Sciatic nerve (tissue), 2 donors: ENCODE data around the gene DNAH14. TPM values are rescaled to one million over a fixed set of nuclear protein-coding genes. Genes with fewer than 3 reads are reported as not detected.
"Not testable (repeated sequence)": the region's sequence is repeated elsewhere in the genome, so short reads cannot be mapped to it uniquely, and the experiment has no call there.

ENCODE experiments used
- ATAC-seq: fragments of 200-7000 bp; cut with Tn5 transposase; one replicate; pipeline ENCODE4 v1.9.1; 2020; ENCODE audit warnings: mild to moderate bottlenecking, moderate library complexity
- DNase-seq: peaks from one replicate; pipeline ENCODE4 v3.0.0-alpha.2; 2020; ENCODE audit warnings: low spot score
- intact Hi-C: fragments of 100-400 bp; cut with DNase I; formaldehyde crosslinking; loops from one replicate; pipeline ENCODE4 v1.14.2; 2022
- total RNA-seq: library from RNA; stranded (reverse); fragmentation: NEBNext Ultra II Directional; extraction: Animal tissue kit (Norgen Biotek cat#: 25700); gene quantifications from one replicate; pipeline ENCODE4 v1.2.1, GENCODE V29; 2021
- donor health status: DM: no; HTN: no; CAD: no.
- donor health status: DM: no; HTN: no; CAD: no.

The DNAH14 gene
- total RNA-seq, 1 donor from 2014 or later, result 7.3 TPM

DNA sequence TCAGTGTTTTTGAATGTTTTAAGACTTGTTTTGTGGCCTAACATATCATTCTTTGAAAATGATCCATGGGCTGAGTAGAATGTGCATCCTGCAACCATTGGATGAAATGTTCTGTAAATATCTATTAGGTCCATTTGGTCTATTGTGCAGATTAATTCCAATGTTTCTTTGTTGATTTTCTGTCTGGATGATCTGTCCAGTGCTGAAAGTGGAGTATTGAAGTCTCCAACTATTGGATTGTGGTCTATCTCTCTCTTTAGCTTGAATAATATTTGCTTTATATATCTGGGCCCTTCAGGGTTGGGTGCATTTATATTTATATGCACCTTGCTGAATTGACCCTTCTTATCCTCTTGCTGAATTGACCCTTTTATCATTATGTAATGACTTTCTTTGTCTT is 181.5 kb downstream of the DNAH14 start:
- no peak for DNase-seq
- intact Hi-C loops, result no loop called here

DNA sequence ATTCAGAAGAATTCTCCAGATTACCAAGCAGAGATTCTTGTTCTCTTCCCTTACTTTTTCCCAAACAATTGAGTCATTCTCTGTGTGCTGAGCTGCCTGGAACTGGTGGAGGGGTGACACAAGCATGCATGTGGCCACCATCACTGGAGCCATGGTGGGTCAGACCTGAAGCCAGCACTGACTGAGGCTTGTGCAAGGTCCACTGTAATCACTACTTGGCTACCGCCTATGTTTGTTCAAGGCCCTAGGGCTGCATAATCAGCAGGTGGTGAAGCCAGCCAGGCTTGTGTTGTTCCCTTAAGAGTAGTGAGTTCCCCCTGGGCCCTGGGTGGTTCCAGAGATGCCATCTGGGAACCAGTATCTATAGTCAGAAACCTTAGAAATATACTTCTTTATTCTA is 183.8 kb downstream of the DNAH14 start:
- intact Hi-C loops, result no loop called here
- ATAC-seq (no peak), DNase-seq (no peak)

More for the DNA sequence above, 181.5 kb downstream of the DNAH14 start:
- ATAC-seq, result no peak

DNA sequence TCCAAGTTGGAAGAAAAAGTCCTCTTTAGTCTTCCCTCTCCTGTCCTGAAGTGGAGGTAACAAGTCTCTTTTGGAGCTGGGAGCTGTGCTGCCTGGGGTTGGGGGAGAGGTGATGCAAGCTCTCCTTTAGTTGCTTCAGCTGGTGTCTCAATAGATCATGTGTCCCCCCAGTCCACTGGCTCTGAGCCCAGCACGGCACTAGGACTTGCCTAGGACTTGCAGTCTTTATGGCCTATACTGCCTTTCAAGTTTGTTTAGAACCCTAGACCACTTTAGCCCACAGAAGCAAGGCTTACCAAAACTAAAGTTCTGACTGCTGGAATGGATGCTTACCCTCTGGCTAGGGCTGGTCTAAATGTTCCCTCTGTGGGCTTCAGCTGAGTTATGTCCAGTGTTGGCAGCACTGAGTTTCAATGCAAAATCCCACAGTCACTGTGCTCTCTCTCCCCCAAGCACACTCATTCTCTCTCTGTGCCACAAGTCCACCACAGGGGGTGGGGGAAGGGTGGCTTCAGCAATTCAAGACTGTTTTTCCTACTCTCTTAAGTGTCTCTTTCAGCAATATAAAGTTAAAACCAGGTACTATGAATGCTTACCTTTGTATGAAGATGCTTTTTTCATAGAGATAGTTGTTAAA is 185.0 kb downstream of the DNAH14 start:
- intact Hi-C loops, result no loop called here
- DNase-seq (no peak), ATAC-seq (no peak)

DNA sequence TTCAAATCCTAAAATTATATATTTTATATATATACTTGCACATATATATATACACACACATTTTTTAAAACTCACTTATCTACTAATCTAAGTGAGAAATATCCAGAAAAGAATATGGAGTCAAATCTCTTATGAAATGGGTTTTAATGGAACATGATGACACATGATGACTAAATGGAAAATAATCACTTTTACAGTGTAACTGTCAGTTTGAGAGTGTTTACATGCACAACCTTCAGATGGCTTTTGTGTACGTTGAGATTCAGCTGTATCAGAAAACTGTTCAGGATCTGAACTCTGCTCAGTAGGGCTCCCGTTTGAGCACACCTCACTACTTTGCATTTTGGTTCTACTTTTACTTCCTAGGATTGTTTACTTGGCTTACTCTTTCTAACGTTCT is 189.8 kb downstream of the DNAH14 start:
- DNase-seq, result no peak
- intact Hi-C loops, result no loop called here
- ATAC-seq, result no peak

DNA sequence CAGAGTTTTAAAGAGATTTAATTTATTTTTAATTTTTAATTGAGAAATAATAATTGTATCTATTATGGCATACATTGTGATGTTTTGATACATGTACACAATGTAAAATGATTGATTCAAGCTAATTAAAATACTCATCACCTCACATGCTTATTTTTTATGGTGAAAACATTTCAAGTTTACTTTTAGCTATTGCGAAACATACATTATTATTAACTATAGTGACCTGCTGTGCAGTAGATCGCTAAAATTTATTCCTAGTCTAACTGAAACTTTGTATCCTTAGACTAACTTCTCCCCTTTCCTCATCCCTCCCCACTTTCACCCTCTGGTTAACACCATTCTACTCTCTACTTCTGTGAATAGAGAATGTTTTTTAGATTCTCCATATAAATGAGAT is 191.6 kb downstream of the DNAH14 start:
- intact Hi-C loops, result no loop called here

DNA sequence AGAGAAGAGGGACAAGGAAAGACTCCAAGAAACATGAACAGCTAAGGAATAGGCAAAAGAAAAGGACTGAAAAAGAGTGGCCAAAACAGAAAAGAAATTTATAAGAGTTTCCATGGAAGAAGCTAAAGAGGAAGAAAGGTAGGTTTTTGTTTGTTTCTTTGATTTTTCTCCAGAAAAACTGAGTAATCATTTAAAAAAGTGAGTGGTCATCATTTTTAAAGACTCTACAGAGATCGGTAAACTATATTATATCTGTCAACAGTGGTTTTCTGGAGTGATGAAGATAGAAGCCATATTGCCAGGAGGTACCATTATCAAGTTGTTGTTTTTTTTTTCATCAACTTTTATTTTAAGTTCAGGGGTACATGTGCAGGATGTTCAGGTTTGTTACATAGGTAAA is 202.4 kb downstream of the DNAH14 start:
- no peak for DNase-seq
- ATAC-seq, result no peak
- intact Hi-C loops, result no loop called here

More for the DNA sequence above, 191.6 kb downstream of the DNAH14 start:
- DNase-seq (no peak), ATAC-seq (no peak)

DNA sequence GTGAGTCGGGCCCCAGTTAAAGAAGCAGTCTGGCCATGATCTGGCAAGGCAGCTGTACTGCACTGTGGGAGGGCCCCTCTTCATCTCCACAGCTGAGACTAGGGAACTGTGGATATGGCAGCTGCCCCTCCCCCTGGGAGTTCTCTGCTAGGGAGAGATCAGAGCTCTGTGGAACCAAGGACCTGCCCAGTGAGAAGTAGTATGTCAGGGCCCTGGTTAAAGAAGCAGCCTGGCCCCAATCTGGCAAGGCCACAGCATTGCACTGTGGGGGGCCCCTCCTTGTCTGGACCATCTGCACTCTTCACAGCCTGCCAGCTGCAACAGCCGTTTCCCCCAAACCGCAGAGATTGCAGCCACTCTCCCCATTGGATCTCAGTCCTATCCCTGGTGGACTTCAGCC is 208.5 kb downstream of the DNAH14 start:
- ATAC-seq, result no peak
- intact Hi-C loops, result no loop called here
- DNase-seq, result no peak

DNA sequence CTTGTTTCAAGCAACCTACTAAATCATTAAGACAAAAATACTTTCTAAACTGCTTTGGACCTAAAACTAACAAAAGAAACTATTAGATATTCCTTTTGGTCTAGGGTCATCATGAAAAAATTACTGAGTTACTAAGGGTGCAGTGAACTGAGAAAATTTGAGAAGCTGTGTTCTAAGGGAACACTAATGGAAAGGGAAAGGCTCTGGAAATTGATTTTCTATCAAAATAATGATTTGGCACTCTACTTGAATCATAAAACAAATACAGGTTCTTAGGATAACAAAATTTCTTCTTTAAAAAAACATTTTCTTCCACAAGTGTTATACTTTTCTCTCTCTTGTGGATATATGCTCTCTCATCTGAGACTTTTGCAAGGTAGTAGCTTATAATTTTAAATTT is 213.5 kb downstream of the DNAH14 start:
- intact Hi-C loops, result no loop called here
- ATAC-seq (no peak), DNase-seq (no peak)

DNA sequence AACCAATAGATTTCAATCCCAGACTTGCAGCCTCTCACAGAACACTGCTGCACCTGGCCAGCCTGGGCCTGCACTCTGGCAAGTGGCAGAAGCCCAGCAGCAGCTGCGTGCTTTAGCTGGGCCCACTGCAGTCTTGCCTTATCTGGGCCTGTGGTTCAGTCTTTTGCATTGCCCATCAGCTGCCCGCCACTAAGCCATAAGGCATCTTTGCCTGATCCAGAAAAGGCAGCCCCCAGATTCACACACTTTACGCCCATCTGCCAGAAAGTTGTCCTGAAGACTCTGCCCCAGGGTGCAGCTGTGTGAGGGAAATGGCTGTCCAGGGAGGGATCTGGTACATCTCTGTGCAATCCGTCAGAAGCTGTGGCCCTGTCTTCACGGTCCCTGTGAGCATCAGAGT is 217.0 kb downstream of the DNAH14 start:
- no peak for ATAC-seq
- intact Hi-C loops, result no loop called here
- no peak for DNase-seq

DNA sequence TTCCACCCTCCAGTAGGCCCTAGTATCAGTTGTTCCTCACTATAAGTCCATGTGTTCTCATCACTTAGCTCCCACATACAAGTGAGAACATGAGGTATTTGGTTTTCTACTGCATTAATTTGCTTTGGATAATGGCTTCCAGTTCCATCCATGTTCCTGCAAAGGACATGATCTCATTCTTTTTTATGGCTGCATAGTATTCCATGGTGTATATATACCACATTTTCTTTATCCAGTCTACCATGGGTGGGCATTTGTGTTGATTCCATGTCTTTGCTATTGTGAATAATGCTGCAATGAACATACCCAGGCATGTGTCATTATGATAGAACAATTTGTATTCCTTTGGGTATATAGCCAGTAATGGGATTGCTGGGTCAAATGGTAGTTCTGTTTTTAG is 218.3 kb downstream of the DNAH14 start:
- DNase-seq, ATAC-seq, intact Hi-C loops: not testable (repeated sequence)

DNA sequence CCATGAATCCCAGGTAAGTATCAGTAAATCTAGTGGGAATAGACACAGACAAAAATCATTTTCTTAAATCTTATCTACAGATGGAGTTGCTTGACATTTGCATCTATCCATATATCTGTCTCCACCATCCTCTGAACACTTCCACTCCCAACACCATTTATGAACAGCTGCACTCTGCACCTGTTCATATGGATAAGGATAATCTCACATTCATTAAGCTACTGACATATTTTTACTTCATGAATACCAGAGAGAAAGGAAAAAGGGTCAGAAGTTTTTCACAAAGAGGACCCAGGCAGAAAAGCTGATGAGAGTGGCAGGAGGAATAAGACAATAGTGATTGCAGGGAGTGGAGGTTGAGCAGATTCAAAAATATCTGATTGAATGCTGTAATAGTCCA is 222.6 kb downstream of the DNAH14 start:
- ATAC-seq (no peak), DNase-seq (no peak)
- intact Hi-C loops, result no loop called here

DNA sequence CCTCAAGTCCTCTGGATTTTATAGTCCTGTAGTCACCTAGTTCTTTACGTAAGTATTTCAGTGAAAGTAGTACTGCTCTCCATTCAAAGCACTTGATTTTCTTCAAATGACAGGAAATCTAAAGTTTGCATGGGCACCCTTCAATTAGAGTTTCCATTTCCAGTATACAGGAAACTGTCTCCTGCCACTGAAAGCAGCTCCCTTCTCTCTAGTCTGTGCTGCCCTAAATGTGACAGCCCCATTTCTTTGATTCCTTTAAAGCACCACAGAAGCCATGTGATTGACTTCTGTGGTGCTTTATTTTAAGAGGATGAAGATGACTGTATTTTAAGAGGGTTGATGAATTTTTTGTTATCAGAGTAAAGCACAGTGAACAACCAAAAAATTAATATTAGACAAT is 226.1 kb downstream of the DNAH14 start:
- intact Hi-C loops, result no loop called here
- DNase-seq (no peak), ATAC-seq (no peak)

DNA sequence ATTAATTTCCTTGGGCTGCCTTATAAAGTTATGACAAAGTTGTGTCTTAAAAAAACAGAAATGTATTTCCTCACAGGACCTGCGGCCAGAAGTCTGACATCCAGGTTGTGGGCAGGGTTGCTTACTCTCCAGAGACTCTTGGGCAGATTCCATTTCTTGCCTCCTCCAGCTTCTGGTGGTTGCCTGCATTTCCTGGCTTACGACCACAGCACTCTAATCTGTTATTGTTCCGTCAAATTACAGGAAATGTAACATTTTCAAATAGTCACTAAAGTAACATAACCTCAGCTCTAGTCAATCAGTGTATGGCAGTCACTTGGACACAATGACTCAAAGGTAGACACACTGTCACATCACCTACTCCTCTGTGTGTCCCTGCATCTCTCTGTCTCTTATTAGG is 226.8 kb downstream of the DNAH14 start:
- intact Hi-C loops, result no loop called here
- ATAC-seq (no peak), DNase-seq (no peak)

DNA sequence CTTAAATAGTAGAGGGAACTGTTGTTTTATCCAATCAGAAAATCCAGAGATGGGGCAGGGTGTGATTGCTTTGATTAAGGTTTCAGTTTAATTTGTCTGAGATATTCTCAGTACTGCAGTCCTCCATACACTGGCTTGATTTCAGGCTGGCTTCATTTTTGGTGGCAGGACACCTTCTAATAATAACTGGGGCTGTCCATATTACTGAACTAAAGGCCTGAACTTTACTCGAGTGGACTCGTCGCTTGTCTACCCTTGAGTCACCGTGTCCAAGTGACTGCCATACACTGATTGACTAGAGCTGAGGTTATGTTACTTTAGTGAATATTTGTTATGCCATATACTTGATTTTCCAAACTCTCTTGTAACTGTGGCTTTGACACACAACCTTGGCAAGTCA is 228.8 kb downstream of the DNAH14 start:
- intact Hi-C loops, result loop anchor here (2.0 kb wide), 1 partner anchor 61 kb away; no protein-coding TSS in a partner anchor
- DNase-seq (no peak), ATAC-seq (no peak)

DNA sequence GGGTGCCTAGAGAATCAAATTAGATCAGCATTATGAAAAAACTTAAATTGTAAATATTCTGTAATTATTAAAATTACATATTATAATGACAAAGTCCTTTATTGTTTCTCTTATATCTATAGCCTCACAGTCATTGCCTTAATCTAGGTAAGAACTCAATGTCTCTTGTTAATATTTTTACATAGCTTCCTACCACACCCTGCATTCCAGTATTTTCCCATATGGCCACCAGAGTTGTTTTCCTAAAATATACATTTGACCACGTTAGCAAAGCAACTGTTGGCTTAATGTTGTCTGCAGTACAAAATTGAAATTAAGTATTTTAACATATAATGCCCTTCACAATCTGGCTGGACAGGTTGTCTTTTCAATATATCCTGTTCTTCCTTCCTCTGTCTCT is 230.3 kb downstream of the DNAH14 start:
- intact Hi-C loops, result loop anchor here (2.0 kb wide), 1 partner anchor 63 kb away; no protein-coding TSS in a partner anchor
- ATAC-seq (no peak), DNase-seq (no peak)

DNA sequence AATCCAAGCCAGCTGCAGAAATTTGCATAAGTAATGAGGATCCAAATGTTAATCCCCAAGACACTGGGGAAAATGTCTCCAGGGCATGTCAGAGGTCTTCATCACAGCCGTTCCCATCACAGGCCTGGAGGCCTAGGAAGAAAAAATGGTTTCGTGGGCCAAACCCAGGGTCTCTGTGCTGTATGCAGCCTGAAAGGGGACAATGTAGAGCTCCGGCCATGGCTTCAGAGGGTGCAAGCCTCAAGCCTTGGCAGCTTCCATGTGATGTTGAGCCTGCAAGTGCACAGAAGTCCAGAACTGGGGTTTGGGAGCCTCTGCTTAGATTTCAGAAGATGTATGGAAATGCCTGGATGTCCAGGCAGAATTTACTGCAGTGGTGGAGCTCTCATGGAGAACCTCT is 247.9 kb downstream of the DNAH14 start:
- ATAC-seq, intact Hi-C loops, DNase-seq: not testable (repeated sequence)

DNA sequence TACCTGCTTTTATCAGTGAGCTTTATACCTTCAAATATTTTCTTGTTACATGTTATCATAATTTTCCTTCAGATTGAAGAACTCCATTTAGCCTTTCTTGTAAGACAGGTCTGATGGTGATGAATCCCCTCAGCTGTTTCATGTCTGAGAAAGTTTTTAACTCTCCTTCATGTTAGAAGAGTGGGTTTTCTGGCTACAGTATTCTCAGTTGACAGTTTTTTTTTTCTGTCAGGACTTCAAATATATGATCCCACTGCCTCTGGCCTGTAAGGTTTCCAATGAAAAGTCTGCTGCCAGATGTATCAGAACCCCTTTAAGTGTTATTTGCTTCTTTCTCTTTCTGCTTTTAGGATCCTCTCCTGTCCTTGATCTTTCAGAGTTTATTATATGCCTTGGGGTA is 250.2 kb downstream of the DNAH14 start:
- DNase-seq, result no peak
- intact Hi-C loops, result no loop called here
- no peak for ATAC-seq

DNA sequence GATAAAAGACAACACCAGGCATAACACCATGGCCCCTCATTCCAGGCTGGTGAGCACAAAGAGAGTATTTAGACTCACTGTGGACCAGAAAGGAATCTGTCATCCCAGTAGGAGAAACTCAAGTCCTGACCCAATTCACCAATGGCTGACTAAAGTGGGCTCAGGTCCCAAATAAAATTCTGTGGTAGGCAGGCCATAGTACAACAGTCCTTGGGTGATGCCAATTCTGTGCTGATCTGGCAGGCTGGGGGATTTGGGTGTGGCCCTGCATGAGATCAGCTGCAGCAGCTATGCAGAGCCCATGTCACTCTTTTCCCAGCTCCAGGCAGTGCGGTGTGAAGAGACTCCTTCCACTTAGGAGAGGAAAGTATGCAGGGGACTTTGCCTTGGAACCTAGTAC is 253.2 kb downstream of the DNAH14 start:
- intact Hi-C loops, result no loop called here
- ATAC-seq, result no peak
- DNase-seq, result no peak

DNA sequence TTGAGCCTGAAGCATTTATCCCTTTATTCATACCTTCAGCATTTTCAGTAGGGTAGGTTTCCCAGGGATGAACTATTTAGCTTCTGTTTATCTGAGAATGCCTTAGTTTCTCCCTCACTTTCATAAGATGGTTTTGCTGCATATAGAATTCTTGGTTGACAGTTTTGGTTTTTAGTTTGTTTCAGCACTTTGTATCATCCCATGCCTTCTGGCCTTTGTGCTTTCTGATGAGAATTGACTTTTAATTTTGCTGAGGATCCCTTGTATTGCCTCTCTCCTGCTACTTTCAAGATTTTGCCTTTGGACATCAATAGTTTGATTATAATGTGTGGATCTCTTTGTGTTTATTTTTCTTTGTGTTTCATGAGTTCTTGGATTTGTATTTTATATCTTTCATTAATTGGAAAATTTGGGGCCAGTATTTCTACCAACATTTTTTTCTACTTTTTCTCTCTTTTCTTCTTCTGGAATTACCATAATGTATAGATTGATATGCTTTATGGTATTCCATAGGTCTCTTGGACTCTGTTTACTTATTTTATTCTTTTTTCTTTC is 261.8 kb downstream of the DNAH14 start:
- ATAC-seq (no peak), DNase-seq (no peak)
- intact Hi-C loops, result no loop called here

DNA sequence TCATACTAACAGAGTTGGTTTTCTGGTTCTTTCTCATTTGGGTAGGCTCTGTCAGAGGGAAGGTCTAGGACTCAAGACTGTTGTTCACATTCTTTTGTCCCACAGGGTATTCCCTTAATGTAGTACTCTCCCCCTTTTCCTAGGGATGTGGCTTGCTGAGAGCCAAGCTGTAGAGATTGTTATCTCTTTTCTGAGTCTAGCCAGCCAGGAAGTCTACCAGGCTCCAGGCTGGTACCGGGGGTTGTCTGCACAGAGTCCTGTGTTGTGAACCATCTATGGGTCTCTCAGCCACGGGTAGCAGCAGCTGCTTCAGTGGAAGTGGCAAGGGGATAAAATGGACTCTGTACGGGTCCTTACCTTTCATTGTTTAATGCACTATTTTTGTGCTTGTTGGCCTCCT is 272.0 kb downstream of the DNAH14 start:
- intact Hi-C loops, result no loop called here
- DNase-seq (no peak), ATAC-seq (no peak)

DNA sequence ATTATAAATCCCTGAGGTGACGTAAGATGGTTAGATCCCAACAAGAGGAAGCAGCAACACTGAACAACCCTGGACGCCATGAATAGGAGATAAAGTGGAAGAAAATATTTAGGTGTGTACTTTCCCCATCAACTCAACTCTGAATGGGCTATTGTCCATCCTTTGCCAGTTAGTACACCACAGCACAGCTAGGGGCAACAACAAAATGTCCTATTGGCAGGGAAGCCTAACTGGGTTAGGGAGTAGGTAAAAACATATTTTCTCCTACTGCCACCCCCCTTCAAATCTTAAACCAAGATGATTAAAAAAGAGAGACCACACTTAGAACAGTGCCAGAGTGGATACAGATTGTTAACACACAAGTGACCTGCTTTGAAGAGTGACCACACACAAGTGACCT is 278.3 kb downstream of the DNAH14 start:
- ATAC-seq (no peak), DNase-seq (no peak)
- intact Hi-C loops, result no loop called here
